Measurements from ENCODE around the gene PRKAA1. TPM values are rescaled to one million over a fixed set of nuclear protein-coding genes. Genes with fewer than 3 reads are reported as not detected.

Gene PRKAA1
- total RNA-seq, 1 donor = 132 TPM

DNA sequence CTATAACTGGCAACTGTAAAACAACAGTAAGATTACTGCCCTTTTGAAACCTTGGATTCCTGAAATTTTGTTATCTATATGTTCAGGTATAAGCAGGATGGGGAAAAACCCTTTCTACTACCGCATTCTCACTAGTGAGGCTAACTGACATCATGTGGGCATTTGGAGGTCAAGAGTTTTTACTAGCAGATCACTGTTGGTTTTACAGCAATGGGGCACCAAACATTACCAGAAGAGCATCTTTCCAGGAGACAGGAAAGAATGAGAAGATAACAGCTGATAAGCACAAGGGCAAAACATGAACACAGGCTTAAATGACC is 21.6 kb downstream of the PRKAA1 start:
- TF ChIP-seq CTCF (IDR thresholded peaks at IDR 0.05; ENCODE audit: insufficient read depth, low read depth, low read length) = no peak
- DNase-seq (ENCODE audit: low read depth) = no peak
- H3K4me3 ChIP-seq (ENCODE audit: low read depth, low read length) = no peak overlapping the region

DNA sequence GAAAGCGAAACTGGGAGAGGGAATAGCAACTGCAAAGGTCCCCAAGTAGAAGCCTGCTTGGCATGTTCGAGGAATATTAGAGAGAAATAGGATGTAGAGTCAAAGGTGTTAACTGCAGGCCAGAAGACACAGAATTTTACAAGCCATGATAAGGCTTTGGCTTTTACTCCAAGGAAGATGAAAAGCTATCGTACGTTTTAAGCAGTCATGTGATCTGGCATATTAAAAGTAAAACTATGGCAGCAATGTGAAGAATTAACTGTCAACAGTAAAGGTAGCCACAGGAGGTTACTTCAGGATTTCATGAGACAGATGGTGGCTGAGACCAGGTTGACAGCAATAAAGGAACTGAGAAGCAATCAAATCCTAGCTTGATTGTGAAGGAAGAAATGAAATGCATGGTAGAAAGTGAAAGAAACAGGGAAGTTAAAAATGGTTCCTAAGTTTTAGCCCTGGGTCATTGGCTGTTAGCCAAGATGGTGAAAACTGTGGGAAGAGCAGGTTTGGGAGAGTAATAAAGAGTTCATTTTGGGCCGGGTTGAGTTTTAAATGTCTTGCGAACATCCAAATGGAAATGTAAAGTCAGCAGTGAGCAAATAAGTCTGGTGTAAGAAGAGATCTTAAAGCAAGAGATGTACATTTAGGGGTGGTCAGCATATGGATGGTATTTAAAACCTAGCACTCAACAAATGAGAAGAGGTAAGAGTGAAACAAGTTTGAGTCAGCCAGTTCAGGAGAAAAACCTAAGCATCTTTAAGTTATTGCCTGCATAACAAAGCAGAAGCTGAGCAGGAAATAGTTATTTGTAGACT is 22.1 kb downstream of the PRKAA1 start:
- no peak overlapping the region for H3K4me3 ChIP-seq (ENCODE audit: low read depth, low read length)
- peak; percentile 34 for DNase-seq (ENCODE audit: low read depth)
- TF ChIP-seq CTCF (IDR thresholded peaks at IDR 0.05; ENCODE audit: insufficient read depth, low read depth, low read length) = no peak

DNA sequence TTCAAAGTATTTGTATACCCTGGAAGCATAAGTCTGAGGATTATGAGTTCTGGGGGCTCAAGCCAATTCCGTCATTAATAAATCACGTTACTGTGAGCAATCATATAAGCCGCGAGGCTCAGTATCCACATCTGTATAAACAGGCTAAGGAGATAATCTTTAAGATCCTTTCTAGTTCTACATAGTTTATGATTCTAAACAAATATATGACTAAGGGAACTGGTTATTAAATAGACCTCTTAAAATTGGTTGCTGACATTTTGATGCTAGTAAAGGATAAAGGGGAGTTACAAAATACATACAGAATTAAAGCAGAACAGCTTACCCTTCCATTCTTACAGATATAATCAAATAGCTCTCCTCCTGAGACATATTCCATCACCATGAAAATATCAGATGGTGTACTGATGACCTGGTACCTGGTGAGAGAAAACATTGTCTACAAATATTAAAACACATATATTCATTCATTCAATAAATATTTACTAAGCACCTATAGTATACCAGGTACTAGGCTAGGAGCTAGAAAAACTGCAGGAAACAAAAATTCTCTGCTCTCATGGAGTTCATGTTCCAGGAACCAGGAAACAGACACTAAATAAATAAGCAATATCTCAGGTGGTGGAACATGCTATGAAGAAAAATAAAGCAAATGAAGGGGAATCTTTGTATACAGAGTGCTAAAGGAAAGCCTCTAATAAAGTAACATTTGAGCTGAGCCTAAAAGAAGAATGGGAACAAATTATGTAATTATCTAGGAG is 22.9 kb downstream of the PRKAA1 start:
- DNase-seq (ENCODE audit: low read depth) = peak; percentile 62
- H3K4me3 ChIP-seq (ENCODE audit: low read depth, low read length) = no peak overlapping the region
- TF ChIP-seq CTCF (IDR thresholded peaks at IDR 0.05; ENCODE audit: insufficient read depth, low read depth, low read length) = no peak

DNA sequence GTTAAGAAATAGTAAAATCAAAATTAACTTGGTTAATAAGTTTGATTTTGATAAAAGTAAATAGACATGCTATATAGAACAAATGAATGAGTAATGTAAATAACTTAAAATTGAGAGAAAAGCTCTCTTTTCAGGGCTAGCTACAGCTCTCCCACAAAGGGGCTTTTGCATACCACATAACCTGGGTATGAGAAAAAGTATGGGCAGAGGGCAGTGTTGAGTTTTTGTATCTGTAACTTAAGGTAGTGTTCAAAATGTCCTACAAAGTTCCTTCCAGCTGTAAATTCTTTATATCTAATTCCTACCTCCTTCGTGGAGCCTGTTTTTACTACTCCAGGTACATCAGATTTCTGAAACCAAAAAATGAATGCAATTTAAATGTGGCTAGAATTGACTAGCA is 23.6 kb downstream of the PRKAA1 start:
- no peak overlapping the region for H3K4me3 ChIP-seq (ENCODE audit: low read depth, low read length)
- TF ChIP-seq CTCF (IDR thresholded peaks at IDR 0.05; ENCODE audit: insufficient read depth, low read depth, low read length) = no peak
- DNase-seq (ENCODE audit: low read depth) = no peak

- no peak overlapping the region for H3K4me3 ChIP-seq (ENCODE audit: low read depth, low read length)
- DNase-seq (ENCODE audit: low read depth) = no peak
- no peak for TF ChIP-seq CTCF (IDR thresholded peaks at IDR 0.05; ENCODE audit: insufficient read depth, low read depth, low read length)
Measured at GRCh38 chr5:40770764-40771163, 27.4 kb downstream of the PRKAA1 start.

GRCh38 chr5:40762705-40763104 is 35.5 kb downstream of the PRKAA1 start:
- H3K4me3 ChIP-seq (ENCODE audit: low read depth, low read length) = no peak overlapping the region
- DNase-seq (ENCODE audit: low read depth) = no peak
- no peak for TF ChIP-seq CTCF (IDR thresholded peaks at IDR 0.05; ENCODE audit: insufficient read depth, low read depth, low read length)

Measured in fibroblast of villous mesenchyme (primary cell).